HG03159 (cell line): ENCODE data around the gene NEMP2.

Source experiments
- ATAC-seq: cut with Tn5 transposase; IDR thresholded peaks from one replicate; pipeline ENCODE4 v1.9.1; 2021; ENCODE audit warnings: mild to moderate bottlenecking, moderate library complexity; ENCODE audit not compliant: unreplicated experiment

The NEMP2 gene, protein sequence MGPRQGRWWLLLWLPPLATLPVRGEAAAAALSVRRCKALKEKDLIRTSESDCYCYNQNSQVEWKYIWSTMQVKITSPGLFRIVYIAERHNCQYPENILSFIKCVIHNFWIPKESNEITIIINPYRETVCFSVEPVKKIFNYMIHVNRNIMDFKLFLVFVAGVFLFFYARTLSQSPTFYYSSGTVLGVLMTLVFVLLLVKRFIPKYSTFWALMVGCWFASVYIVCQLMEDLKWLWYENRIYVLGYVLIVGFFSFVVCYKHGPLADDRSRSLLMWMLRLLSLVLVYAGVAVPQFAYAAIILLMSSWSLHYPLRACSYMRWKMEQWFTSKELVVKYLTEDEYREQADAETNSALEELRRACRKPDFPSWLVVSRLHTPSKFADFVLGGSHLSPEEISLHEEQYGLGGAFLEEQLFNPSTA

DNA sequence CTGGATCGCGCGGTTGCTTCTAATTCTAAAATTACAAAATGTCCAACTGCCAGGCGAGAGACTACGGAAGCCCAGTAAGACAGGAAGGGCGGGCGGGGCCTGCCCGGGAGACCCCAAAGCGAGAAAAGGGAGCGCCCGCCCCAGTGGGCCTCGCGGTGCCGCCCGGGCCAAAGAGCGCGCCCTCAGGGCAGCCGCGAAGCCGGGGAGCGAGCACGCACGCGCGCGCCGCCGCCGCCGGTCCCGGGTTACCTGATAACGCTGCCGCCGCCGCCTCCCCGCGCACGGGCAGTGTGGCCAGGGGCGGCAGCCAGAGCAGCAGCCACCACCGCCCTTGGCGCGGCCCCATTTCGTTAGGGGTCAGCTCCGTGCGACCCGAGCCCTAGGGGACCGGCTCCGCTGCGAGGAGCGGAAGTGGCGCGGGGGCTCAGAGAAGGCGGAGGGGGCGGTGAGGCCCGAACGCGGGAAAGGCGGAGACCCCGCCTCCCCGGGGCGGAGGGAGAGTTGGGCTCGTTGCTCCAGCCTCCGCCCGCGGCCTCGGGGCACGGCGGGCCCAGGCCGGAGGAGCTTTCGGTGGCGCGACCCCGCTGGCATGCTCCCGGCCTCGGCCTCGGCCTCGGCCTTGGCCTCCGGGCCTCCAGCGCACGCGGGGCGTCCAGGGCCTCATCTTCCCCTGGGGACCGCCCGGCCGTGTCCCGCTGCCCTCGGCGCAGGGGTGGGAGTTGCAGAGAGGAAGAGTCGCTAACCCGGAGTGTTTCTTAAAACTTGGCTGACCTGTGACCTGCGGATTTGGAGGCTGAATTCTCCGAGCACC is at the start of gene NEMP2:
NEMP2 (minus strand) TSS at position 413 of the 811 bp plus-strand sequence; CDS start at position 346, 67 bp downstream.
- ATAC-seq: peak; percentile 60

DNA sequence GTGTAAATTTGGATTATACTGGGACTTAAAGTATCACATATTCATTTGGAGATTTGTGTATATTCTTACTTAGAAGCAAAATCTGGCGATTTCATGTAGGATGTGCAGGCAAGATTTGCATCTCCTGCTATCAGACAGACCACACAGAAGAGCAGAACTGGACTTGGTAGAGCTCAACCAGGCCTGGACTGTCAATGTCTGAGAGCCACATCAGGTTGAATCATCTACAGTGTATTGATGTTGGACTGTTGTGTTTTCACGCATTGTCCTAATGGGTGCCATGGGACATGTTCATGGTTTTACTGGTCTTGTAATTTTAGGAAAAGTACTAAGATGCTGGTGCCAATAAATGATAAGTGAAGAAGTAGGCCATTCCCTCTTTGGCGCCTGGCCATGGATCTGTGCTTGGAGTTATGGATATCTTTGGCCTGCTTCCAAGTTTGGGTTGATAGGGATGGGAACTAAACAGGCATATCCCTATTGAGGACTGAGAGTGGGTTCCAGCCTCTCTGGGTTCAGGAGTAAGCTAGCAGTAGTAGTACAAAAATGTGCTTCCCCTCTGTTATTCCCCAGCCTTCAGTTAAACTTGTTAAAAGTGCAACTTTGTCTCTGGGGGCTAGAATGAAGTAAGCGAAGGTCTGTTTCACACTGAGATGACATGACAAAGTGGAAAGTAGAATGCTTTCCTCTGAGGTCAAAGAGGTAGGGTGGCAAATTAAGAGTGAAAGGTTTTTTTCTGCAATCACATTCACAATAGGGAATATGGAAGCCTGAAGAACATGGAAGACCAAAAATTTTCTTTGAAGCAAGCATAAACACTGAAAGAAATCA is 49.2 kb upstream of the NEMP2 start:
- peak; percentile 70 for ATAC-seq

DNA sequence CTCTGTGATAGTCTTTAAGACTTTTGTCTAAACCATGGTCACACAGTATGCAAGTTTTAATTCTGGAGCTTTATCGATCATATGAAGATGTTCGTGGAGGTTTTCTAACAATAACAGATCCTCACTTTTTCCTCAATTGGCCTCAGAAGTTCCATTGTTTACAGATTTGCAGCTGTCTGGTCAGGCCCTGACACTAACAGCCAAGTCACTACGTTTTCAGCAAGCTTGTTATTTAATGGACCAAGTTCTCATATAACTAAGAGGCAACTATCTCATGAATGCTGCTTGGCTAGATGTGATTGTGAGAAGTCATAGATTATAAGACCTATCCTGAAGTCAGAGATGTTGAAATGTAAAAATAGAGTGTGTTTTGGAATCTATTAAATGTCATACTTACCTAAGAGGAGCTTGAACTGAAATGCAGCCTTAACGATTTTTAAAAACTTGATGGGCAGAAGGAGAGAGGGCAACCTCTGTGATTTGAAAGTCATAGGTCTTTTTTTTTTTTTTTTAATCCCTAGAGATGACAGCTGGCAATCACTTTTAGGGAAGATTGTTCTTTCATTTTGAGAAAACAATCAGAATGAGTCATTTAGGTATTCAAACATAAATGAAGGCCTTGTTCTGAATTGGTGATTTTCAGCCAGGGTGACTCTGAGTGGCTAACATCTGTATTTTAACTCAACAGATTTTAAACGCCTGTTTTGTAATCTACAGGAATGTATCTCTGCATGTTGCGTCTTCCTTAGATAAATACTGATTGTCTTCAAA is 48.4 kb upstream of the NEMP2 start:
- peak; percentile 55 for ATAC-seq

DNA sequence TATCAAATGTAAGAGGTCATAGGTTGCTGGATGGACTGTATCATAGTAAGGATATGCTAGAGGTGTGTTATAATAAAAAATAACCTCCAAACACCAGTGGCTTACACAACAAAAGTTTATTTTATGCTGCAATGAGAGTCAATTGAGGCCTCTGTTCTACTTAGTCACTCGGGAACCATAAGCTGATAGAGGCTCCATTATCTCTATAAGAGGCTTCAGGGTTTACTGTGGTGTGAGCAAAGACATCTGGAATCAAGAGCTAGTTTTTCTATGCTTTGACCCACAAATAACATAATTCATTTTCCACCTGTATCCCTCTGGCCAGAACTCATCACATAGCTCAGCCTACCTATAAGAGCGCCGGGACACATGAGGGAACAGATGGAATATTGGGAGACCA is 47.5 kb upstream of the NEMP2 start:
- ATAC-seq: no peak

DNA sequence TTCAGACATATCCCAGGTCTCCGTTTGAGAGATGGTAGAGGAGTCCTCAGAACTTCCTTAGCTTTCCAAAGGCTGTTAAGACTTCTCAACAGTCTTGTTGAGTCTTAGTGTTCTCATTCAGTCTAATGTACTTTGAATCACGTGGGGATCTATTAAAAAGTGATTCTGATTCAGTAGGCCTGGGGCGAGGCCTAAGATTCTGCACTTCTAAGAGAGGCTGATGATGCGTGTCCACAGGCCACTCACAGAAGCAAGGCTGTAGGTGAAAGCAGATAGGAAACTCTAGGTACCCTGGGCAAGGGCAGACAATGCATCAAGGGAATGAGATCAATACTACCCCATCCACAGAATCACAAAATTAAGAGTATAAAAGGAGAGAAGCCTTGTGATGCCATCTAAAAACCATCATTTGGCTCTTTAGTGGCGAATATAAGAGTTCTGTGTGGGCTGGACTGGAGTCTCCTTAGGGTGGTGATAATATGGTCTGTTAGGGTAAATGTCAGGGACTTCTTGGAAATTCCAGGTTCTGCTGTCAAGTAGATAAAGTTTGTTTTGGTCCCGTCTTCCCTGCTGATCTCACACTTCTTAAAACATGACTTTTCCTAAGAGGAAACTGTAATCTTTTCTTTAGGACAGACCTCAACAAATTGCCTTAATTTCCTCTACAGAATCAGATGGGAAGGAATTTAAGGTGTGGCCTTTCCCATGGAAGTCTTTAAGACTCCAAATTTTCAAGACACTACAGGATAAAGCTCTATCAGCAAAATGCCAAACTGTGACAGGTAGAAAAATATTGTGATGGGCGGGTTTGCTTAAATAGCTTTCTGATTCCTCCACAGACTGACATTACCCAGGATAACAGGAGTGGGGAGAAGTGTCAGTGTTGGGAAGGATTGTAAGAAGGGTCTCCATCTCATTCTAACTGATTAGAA is 45.7 kb upstream of the NEMP2 start:
- no peak for ATAC-seq

DNA sequence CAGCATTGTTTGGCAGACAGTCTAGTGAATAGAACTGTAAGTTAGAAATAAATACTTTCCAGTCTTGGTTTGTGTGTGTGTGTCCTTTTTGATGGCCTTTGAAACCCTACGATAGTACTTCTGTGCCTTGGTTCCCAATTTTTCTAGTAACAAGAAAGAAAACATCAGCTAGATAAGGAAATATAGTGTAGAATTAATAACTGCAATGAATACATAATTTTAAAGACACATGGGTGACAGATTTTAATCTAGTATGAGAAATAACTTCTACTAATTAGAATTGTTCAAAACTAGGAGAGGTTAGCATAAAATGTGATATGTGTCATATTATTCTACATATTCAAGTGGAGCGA is 44.5 kb upstream of the NEMP2 start:
- no peak for ATAC-seq

DNA sequence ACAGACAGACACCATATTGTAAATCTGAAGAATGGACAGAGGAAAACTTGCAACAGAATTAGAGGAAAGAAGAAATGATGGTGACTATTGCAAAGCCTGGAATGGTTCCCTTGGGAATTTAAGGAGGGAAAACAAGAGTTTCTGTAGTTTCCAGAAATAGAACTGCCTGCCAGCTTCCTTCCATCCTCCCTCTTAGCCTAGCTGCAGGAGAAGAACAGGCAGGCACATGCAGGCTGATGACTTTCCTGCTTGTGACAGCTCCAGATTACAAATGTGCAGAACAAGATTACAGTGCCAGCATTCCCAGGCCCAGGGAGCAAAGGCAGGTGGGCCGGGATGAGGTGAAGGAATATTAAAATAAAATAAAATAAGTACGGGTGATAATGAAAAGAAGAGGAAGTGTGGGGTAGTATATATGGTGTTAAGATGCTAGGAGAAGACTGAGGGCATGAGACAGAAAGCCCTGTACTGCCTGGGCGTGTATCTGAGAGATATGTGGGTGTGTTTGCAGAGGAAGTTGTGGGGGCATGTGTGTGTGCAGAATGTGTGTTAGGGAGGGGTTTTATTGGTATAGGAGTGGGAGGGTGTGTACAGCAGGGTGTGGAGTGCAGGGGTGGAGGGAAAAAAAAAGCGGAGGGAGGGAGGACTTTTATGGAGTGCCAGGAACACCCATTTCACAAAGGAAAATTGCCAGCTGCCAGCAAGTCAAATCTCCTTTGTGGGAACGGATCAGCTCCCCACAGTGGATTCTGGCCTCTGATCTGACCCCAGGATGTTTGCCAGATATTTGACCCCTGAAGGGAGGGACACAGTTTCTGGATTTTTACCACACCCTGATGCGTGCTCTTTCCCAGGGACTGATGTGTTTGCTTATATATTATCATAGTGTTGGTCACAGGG is 43.9 kb upstream of the NEMP2 start:
- ATAC-seq: no peak

DNA sequence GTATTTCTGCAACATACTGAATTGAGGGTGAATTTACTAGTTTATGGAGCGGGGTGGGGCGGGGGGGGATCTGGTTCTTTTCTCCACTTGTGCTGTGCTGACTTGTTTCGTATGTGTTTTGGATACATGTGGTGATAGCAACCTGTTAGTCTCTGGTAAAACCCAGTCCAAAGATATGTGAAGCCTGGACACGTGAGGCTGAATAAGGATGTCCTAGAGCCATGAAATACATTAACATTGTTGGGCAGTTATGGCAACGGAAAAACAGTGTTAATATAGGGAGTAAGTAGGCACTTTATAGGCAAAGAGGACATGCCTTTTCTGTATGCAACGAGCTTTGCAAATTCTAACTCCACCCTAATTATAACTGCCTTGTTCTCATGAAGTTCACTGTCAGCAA is 42.1 kb upstream of the NEMP2 start:
- no peak for ATAC-seq

DNA sequence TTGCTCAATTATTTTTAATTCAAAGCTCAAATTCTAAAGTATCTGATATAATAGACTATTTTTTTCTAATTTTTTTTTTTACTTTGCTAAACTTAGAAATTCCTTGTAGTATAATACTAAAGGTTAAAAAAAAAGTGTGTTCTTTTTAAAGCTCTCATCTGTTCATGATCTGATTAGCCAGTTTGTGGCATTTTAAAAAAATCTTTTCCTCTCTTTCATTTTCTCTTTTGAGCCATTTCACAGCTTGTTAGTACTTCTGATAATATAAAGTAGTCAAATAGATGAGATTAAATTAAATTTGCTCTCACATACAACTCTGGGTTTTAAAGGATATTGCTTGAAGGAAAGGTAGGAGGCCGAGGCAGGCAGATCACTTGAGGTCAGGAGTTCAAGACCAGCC is 40.7 kb upstream of the NEMP2 start:
- no peak for ATAC-seq

DNA sequence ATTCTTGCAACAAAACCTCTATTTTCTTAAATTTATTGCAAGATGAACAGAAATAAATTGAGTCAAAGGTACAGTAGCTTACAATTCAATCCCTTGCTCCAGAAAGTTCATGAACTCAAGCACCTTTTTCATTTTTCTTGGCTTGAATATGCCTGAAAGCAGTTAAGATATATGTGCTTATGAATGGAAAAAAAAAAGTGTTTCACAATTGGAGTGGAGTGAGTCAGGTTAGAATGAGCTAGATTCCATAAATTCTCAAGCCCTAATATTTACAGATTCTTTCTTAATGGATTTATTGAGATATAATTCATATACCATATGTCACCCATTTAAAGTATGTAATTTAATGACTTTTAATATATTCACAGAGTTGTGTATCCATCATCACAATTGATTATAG is 39.6 kb upstream of the NEMP2 start:
- no peak for ATAC-seq

DNA sequence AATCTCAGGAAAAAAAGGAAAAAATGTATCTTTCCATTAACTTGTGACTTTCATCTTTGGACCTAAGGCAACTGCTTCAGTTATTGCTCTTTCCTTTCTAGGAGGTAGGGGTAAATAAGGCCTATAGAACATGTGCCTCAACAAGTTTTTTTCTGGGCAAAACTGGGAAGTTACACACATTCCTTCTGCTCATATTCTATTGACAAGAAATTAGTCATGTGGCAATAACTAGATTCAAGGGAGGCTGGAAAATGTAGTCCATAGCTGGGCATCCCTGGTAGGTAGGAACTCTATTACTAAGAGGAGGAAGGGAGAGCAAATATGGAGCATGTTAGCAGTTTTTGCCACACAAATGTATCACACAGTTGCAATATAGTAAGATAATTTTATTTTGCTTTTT is 37.7 kb upstream of the NEMP2 start:
- no peak for ATAC-seq

DNA sequence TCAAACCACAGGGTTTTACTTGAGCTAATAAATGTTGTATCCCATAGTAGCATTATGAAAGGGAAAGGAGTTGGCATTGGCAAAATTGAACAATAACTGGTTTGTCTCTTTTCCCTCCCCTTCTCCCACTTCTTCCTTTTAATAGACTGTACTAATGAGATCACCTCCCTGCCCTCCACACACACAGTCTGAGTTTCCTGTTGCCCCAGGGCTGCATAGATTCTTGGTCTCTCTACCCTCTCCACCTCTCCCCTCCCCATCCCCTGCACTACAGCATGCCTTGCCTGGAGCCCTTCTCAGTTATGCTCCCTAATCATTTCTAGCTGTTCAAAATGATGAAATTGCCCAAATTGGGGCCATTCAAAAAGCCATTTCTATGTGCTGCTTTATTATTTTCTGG is 37.2 kb upstream of the NEMP2 start:
- ATAC-seq: no peak

DNA sequence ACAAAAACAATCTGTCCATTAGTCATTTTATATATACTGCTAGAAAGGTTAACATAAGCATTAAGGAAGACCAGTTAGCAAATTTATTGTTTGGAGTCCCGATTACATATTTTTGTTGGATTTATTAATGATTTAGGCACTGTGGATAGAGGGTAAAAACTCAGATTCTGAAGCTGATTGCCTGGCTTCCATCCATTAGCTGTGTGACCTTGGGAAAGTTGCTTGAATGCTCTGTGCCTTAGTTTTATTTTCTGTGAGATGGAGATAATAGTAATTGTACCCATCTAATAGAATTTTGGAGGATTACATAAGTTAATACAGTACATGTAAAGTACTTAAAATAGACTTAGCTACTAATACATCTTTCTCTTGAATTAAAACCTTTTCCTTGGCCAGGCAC is 36.3 kb upstream of the NEMP2 start:
- no peak for ATAC-seq

DNA sequence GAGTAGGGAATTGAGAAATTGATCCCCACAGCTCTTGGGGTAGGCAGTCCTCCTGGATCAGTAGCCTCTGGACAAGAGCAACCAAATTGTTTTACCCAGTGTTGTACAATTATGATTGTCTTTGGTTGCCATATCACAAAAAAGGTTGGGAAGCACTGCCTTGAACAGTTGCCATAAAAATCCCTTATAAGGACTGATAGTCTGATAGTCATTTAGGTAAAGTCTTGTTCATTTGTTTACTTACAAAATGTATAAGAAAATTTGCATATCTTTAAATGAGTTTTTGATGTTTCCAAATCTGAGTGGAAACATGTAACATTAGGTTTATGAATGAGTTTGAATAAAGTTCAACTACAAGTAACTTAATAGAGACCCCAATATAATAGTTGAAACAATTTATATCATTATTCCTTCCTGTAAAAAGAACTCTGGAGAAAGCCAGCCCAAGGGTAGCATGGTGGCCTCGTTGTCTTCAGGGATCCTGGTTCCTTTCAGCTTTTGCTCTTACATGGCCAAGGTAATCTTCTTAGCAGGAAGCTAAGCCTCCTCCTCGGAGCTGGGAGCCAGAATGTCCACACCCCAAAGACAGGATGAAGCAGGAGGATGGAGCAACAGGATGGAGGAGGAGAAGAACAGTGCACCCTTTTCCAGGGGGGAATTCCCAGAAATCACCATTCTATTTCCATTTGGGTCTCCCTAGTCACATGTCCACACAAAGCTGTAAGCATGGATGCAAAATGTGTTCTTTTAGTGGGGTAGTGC is 35.7 kb upstream of the NEMP2 start:
- ATAC-seq: no peak

DNA sequence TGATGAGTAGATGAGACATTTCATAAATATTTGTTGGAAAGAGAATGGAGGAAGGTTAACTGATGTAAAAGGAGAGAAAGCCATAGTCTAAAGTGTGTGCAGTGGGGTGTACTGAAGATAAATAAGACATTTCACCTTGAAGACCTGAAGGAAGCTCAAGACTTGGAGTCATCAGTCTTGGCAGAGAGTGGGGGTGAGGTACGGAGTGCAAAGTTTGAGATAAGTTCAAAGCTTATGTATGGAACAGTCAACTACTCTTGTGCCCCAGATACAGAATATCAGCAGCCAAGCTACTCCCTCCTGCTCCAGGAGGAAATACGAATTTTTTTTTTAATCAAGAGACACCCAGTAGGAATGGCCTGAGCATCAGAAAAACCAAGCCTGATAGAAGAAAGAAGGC is 30.3 kb upstream of the NEMP2 start:
- no peak for ATAC-seq

DNA sequence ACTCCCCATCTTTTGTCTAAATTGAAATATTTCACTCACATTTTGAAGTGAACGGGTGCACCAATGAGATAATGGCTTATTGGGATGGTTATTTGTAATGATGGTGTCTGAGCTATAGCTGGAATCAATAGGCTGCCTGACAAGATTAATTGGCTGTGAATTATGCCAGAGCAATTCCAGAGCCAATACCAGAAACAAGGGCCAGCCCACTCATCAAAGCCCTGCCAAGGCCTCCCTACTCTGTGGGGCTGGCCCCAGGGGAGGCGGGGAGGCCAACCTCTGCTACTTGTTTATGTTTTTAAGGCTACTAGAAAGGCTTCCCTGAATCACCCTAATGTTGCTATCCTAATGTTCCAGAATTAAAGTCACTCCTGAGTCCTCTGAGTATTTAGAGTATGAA is 29.1 kb upstream of the NEMP2 start:
- ATAC-seq: no peak

DNA sequence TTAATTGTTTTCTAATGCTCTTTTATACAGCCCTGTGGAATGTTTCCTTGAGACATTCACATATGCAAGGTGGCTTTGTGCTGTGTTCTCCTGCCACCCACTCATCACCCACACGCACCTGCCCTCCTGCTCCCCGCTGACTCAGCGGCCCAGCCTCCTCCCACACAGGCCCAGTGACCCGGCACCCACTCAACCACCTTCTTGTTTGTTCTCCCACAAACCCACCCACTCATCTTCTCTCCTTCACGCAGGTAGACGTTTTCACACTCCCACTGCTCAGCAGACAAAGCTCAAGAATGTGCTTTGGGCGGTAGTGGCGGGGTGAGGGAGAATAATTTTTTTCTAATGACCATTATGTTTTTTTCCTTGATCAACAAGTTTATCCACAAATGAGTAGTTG is 28.6 kb upstream of the NEMP2 start:
- no peak for ATAC-seq

DNA sequence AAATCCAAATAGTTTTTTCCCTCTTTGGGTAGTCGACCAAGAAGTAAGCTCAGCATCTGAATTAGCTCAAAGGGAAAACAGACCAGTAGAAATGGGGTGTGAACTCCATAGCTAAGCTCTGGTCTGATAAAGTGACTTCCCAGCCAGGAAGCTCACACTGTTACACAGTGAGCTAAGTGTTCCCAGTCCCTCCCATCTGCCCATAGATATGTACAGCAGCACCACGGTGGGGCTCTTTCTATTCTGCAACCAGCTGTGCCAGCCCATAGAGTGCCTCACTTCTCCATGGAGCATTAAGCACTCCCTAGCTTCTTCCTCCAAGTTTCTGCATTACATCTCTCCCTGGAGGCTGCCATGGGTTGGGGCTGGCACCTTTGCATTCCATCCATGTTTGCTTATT is 27.6 kb upstream of the NEMP2 start:
- ATAC-seq: no peak
